Measurements from ENCODE around the gene CYB5R2. TPM values are rescaled to one million over a fixed set of nuclear protein-coding genes. Genes with fewer than 3 reads are reported as not detected.

Gene CYB5R2
- total and polyA plus RNA-seq, 4 donors, result 0.19 to 3.7 (median 2.0) TPM

DNA sequence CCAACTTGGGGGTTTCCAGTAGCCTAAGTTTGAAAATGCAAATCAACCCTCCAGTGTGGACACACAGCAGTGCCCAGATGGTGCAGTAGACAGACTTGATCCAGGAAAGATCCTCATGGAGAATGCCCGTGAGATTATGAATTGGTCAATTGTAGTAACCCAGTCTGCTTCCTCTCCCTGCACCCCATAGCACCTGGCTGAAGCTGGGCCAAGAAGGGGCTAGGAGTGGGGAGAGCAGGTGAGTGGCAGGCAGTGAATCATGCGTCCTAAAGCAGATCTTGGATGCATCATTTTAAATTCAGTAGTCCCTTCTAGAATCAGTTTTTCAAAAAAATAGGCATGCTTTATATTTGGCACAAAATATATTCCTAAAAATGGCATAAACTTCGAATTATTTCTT, 52.2 kb downstream of the CYB5R2 start:
- no peaks in the 10 kb centered on the region for H3K9me3 ChIP-seq (ENCODE audit: control insufficient read depth in 4 of 4, low read length in 3 of 4)
- no peaks in the 10 kb centered on the region for H3K27me3 ChIP-seq (ENCODE audit: control insufficient read depth in 4 of 4, insufficient read depth in 4 of 4, low read length in 3 of 4)
- TF ChIP-seq YY1 (IDR thresholded peaks at IDR 0.05) (no peak), JUND (IDR thresholded peaks at IDR 0.05) (no peak), TAF1 (conservative IDR thresholded peaks at IDR 0.05) (no peak), NR2F2 (IDR thresholded peaks at IDR 0.05) (no peak), HNF4G (IDR thresholded peaks at IDR 0.05) (no peak), EGR1 (IDR thresholded peaks at IDR 0.05; ENCODE audit: low read depth in 2 of 2) (no peak), FOXA2 (IDR thresholded peaks at IDR 0.05) (no peak), RAD21 (IDR thresholded peaks at IDR 0.05) (no peak), SP1 (IDR thresholded peaks at IDR 0.05) (no peak), GABPA (IDR thresholded peaks at IDR 0.05 in 1 of 2, conservative IDR thresholded peaks at IDR 0.05 in 1 of 2) (no peak), FOXA1 (IDR thresholded peaks at IDR 0.05) (no peak), ATF3 (IDR thresholded peaks at IDR 0.05) (no peak), MAX (IDR thresholded peaks at IDR 0.05) (no peak), CTCF (IDR thresholded peaks at IDR 0.05; ENCODE audit: low read depth, low read length, missing input control) (no peak)
- TF ChIP-seq, protein P1, sequence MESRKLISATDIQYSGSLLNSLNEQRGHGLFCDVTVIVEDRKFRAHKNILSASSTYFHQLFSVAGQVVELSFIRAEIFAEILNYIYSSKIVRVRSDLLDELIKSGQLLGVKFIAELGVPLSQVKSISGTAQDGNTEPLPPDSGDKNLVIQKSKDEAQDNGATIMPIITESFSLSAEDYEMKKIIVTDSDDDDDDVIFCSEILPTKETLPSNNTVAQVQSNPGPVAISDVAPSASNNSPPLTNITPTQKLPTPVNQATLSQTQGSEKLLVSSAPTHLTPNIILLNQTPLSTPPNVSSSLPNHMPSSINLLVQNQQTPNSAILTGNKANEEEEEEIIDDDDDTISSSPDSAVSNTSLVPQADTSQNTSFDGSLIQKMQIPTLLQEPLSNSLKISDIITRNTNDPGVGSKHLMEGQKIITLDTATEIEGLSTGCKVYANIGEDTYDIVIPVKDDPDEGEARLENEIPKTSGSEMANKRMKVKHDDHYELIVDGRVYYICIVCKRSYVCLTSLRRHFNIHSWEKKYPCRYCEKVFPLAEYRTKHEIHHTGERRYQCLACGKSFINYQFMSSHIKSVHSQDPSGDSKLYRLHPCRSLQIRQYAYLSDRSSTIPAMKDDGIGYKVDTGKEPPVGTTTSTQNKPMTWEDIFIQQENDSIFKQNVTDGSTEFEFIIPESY (IDR thresholded peaks at IDR 0.05), result no peak
- TF ChIP-seq, protein P2, sequence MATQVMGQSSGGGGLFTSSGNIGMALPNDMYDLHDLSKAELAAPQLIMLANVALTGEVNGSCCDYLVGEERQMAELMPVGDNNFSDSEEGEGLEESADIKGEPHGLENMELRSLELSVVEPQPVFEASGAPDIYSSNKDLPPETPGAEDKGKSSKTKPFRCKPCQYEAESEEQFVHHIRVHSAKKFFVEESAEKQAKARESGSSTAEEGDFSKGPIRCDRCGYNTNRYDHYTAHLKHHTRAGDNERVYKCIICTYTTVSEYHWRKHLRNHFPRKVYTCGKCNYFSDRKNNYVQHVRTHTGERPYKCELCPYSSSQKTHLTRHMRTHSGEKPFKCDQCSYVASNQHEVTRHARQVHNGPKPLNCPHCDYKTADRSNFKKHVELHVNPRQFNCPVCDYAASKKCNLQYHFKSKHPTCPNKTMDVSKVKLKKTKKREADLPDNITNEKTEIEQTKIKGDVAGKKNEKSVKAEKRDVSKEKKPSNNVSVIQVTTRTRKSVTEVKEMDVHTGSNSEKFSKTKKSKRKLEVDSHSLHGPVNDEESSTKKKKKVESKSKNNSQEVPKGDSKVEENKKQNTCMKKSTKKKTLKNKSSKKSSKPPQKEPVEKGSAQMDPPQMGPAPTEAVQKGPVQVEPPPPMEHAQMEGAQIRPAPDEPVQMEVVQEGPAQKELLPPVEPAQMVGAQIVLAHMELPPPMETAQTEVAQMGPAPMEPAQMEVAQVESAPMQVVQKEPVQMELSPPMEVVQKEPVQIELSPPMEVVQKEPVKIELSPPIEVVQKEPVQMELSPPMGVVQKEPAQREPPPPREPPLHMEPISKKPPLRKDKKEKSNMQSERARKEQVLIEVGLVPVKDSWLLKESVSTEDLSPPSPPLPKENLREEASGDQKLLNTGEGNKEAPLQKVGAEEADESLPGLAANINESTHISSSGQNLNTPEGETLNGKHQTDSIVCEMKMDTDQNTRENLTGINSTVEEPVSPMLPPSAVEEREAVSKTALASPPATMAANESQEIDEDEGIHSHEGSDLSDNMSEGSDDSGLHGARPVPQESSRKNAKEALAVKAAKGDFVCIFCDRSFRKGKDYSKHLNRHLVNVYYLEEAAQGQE (IDR thresholded peaks at IDR 0.05), result no peak
- 84% methylated on average over 3 of the region's 3 CpGs for WGBS
- no peak overlapping the region for H3K9ac ChIP-seq (ENCODE audit: low read depth in 1 of 2, low read length in 2 of 2)
- no peak for DNase-seq (ENCODE audit: low spot score)
- H3K4me1 ChIP-seq (ENCODE audit: control insufficient read depth in 4 of 4, insufficient read depth in 4 of 4, low read length in 3 of 4), result no peaks in the 10 kb centered on the region
- H3K27ac ChIP-seq (ENCODE audit: low read depth in 1 of 2, low read length in 2 of 2), result no peak overlapping the region
- H3K36me3 ChIP-seq (ENCODE audit: control insufficient read depth in 4 of 4, insufficient read depth in 3 of 4, low read depth in 1 of 4, low read length in 3 of 4), result peaks cover 1 to 62% (median 53%) of the 10 kb centered on the region in 4 donors
- H3K4me3 ChIP-seq (ENCODE audit: low read depth in 1 of 3, low read length in 3 of 3), result no peak overlapping the region

DNA sequence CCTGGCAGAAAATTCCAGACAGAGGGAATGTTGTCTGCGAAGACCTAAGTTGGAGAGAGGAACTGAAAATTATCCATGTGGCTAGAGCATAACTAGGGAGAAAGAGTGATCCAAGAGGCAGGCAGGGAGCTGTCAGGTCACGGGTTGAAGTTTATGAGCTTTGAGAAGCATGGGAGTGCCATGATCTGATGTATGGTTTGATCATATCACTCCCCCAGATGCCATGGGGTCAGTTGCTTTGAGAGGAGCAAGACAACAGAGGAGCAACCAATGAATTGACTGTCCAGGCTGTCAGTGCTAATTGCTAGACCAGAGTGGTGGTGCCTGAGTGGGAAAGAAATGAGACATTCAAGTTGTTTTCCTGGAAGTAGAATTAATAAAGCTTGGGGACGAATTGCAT, 54.0 kb downstream of the CYB5R2 start:
- Histone ChIP-seq H3K27me3 (ENCODE audit: control insufficient read depth in 4 of 4, insufficient read depth in 4 of 4, low read length in 3 of 4) (no peaks in the 10 kb centered on the region), H3K36me3 (ENCODE audit: control insufficient read depth in 4 of 4, insufficient read depth in 3 of 4, low read depth in 1 of 4, low read length in 3 of 4) (peaks cover 1 to 48% (median 45%) of the 10 kb centered on the region in 4 donors), H3K4me3 (ENCODE audit: low read depth in 1 of 3, low read length in 3 of 3) (no peak overlapping the region), H3K9me3 (ENCODE audit: control insufficient read depth in 4 of 4, low read length in 3 of 4) (no peaks in the 10 kb centered on the region), H3K27ac (ENCODE audit: low read depth in 1 of 2, low read length in 2 of 2) (no peak overlapping the region), H3K4me1 (ENCODE audit: control insufficient read depth in 4 of 4, insufficient read depth in 4 of 4, low read length in 3 of 4) (no peaks in the 10 kb centered on the region), H3K9ac (ENCODE audit: low read depth in 1 of 2, low read length in 2 of 2) (no peak overlapping the region)
- no peak for DNase-seq (ENCODE audit: low spot score)
- WGBS, result 97% methylated on average over 3 of the region's 3 CpGs
- no peak for TF ChIP-seq RAD21 (IDR thresholded peaks at IDR 0.05)
- TF ChIP-seq CTCF (IDR thresholded peaks at IDR 0.05; ENCODE audit: low read depth, low read length, missing input control), result no peak
- no peak for TF ChIP-seq GABPA (IDR thresholded peaks at IDR 0.05 in 1 of 2, conservative IDR thresholded peaks at IDR 0.05 in 1 of 2)
- no peak for TF ChIP-seq FOXA2 (IDR thresholded peaks at IDR 0.05)
- TF ChIP-seq EGR1 (IDR thresholded peaks at IDR 0.05; ENCODE audit: low read depth in 2 of 2), result no peak
- no peak for TF ChIP-seq HNF4G (IDR thresholded peaks at IDR 0.05)
- no peak for TF ChIP-seq NR2F2 (IDR thresholded peaks at IDR 0.05)
- TF ChIP-seq FOXA1 (IDR thresholded peaks at IDR 0.05), result no peak
- no peak for TF ChIP-seq JUND (IDR thresholded peaks at IDR 0.05)
- TF ChIP-seq, protein P2 (IDR thresholded peaks at IDR 0.05), result no peak
- no peak for TF ChIP-seq MAX (IDR thresholded peaks at IDR 0.05)
- no peak for TF ChIP-seq ATF3 (IDR thresholded peaks at IDR 0.05)
